OCI-LY3 (cell line): ENCODE data around the gene KRTAP3-3.

Experiments
- H2AFZ ChIP-seq: fragments of 200-600, 300-600 bp; shearing (Covaris generic); 2 replicates; pipeline ENCODE4 v1.6.0; 2014; ENCODE audit warnings: antibody characterized with exemption, low read depth, low read length
- H3K27ac ChIP-seq: fragments of 200-600, 300-600 bp; sonication (generic); 2 replicates; pipeline ENCODE4 v1.5.1; 2014; ENCODE audit warnings: mild to moderate bottlenecking, low read length, moderate library complexity, mixed read lengths
- H3K27me3 ChIP-seq: fragments of 200-600, 300-600 bp; sonication (generic); 2 replicates; pipeline ENCODE4 v1.6.1; 2014; ENCODE audit warnings: low read depth, low read length, mixed read lengths
- H3K36me3 ChIP-seq: fragments of 200-600, 300-600 bp; sonication (generic); replicated peaks from 2 replicates; pipeline ENCODE3; 2014; ENCODE audit warnings: low read depth, low read length, mixed read lengths
- H3K4me1 ChIP-seq: fragments of 300-600, 200-600 bp; sonication (generic); 2 replicates; pipeline ENCODE4 v1.6.1; 2014; ENCODE audit warnings: low read length, mixed read lengths
- H3K4me2 ChIP-seq: fragments of 200-600, 300-600 bp; sonication (generic); 2 replicates; pipeline ENCODE4 v1.6.1; 2014; ENCODE audit warnings: low read length, mixed read lengths
- H3K4me3 ChIP-seq: fragments of 300-600, 200-600 bp; sonication (generic); 2 replicates; pipeline ENCODE4 v1.5.1; 2014; ENCODE audit warnings: antibody characterized with exemption, mild to moderate bottlenecking, low read length, moderate library complexity
- H3K79me2 ChIP-seq: fragments of 300-600, 200-600 bp; shearing (Covaris generic); 2 replicates; pipeline ENCODE4 v1.6.1; 2014; ENCODE audit warnings: mild to moderate bottlenecking, low read length, mixed read lengths
- H3K9ac ChIP-seq: fragments of 300-600, 200-600 bp; shearing (Covaris generic); 2 replicates; pipeline ENCODE4 v1.6.0; 2014; ENCODE audit warnings: mild to moderate bottlenecking, low read length, moderate library complexity
- H3K9me3 ChIP-seq: fragments of 200-600, 300-600 bp; shearing (Covaris generic); 2 replicates; pipeline ENCODE4 v1.6.1; 2014; ENCODE audit warnings: low read length, mixed read lengths; ENCODE audit not compliant: insufficient read depth
- H4K20me1 ChIP-seq: fragments of 200-600, 300-600 bp; sonication (generic); 2 replicates; pipeline ENCODE4 v1.6.1; 2016; ENCODE audit warnings: low read length, mixed read lengths; ENCODE audit not compliant: insufficient read depth
- CTCF ChIP-seq: fragments of 200-600, 300-600 bp; sonication (generic); IDR thresholded peaks from 2 replicates; pipeline ENCODE4 v1.5.1; 2014; ENCODE audit warnings: antibody characterized with exemption, low read length, low read depth
- EZH2phosphoT487 ChIP-seq: fragments of 200-600 bp; shearing (Covaris generic); IDR thresholded peaks from 2 replicates; pipeline ENCODE4 v1.6.1; 2018; ENCODE audit warnings: antibody characterized with exemption, mixed run types, low read depth

The KRTAP3-3 gene

GRCh38 chr17:40992666-40993065 lies 1.3 kb downstream of the KRTAP3-3 start:
- no peaks in the 10 kb centered on the region for H3K4me1 ChIP-seq
- no peak for TF ChIP-seq CTCF
- TF ChIP-seq EZH2phosphoT487, result no peak
- H3K4me2 ChIP-seq, result no peak overlapping the region
- H3K36me3 ChIP-seq, result no peaks in the 10 kb centered on the region
- H3K9ac ChIP-seq, result no peak overlapping the region
- H3K27ac ChIP-seq, result no peak overlapping the region
- no peak overlapping the region for H3K4me3 ChIP-seq
- H4K20me1 ChIP-seq, result no peaks in the 10 kb centered on the region
- H3K79me2 ChIP-seq, result no peaks in the 10 kb centered on the region
- peaks cover 19% of the 10 kb centered on the region for H3K27me3 ChIP-seq
- H3K9me3 ChIP-seq, result no peaks in the 10 kb centered on the region
- no peak overlapping the region for H2AFZ ChIP-seq

- Histone ChIP-seq H3K9me3 (no peaks in the 10 kb centered on the region), H4K20me1 (no peaks in the 10 kb centered on the region), H3K79me2 (no peaks in the 10 kb centered on the region), H3K27me3 (peaks cover 20% of the 10 kb centered on the region), H3K9ac (no peak overlapping the region), H3K4me2 (no peak overlapping the region), H3K27ac (no peak overlapping the region), H3K4me1 (no peaks in the 10 kb centered on the region), H3K4me3 (no peak overlapping the region), H2AFZ (no peak overlapping the region), H3K36me3 (no peaks in the 10 kb centered on the region)
- TF ChIP-seq EZH2phosphoT487, result no peak
- TF ChIP-seq CTCF, result no peak
Observed at GRCh38 chr17:40986920-40987319, 7.0 kb downstream of the KRTAP3-3 start.

GRCh38 chr17:40984226-40984625 lies 9.7 kb downstream of the KRTAP3-3 start, which contains the start of gene KRT40:
TSS of gene KRT40 (minus strand) at chr17:40984326. CDS start at chr17:40984273, 53 bp downstream.
- Histone ChIP-seq H3K4me1 (no peaks in the 10 kb centered on the region), H3K4me3 (no peak within 1 kb of the TSS), H3K27me3 (peaks cover 20% of the 10 kb centered on the region), H3K79me2 (no peaks in the 10 kb centered on the region), H3K27ac (no peak within 1 kb of the TSS), H3K36me3 (no peaks in the 10 kb centered on the region), H2AFZ (no peak within 1 kb of the TSS), H3K4me2 (no peak within 1 kb of the TSS), H3K9me3 (no peaks in the 10 kb centered on the region), H4K20me1 (no peaks in the 10 kb centered on the region), H3K9ac (no peak within 1 kb of the TSS)
- TF ChIP-seq EZH2phosphoT487 (no peak), CTCF (no peak)

- H3K4me1 ChIP-seq, result no peaks in the 10 kb centered on the region
- H4K20me1 ChIP-seq, result no peaks in the 10 kb centered on the region
- H3K4me3 ChIP-seq, result no peak overlapping the region
- no peak overlapping the region for H3K27ac ChIP-seq
- H3K9me3 ChIP-seq, result no peaks in the 10 kb centered on the region
- no peak overlapping the region for H3K9ac ChIP-seq
- TF ChIP-seq CTCF, result no peak
- no peak for TF ChIP-seq EZH2phosphoT487
- no peaks in the 10 kb centered on the region for H3K36me3 ChIP-seq
- no peak overlapping the region for H3K4me2 ChIP-seq
- no peaks in the 10 kb centered on the region for H3K79me2 ChIP-seq
- no peak overlapping the region for H2AFZ ChIP-seq
- H3K27me3 ChIP-seq, result peaks cover 23% of the 10 kb centered on the region
Observed at GRCh38 chr17:40981115-40981514, 12.8 kb downstream of the KRTAP3-3 start.
